SK-N-SH (cell line): Measurements from ENCODE around the gene MAP3K9. TPM values are rescaled to one million over a fixed set of nuclear protein-coding genes. Genes with fewer than 3 reads are reported as not detected.
A peak's percentile ranks its signal among the peaks of the same experiment; 100 is the strongest.

Experiments
- CTCF ChIA-PET: fragments of 300-600, 350-600 bp; formaldehyde crosslinking; extraction: SDS; loops from one replicate; lab custom pipeline; 2021; lab: Yijun Ruan, JAX
- POLR2A ChIA-PET: fragments of 350-600 bp; sonication (Branson Sonifier 250); formaldehyde crosslinking; extraction: SDS; loops from one replicate; lab custom pipeline; 2020; ENCODE audit warnings: antibody characterized with exemption, inconsistent platforms; lab: Yijun Ruan, JAX
- DNase-seq: peaks from one replicate; pipeline ENCODE4 v3.0.0; 2012
- H2AFZ ChIP-seq: fragments of 200-600 bp; sonication (generic); 2 replicates; pipeline ENCODE4 v1.8.1; 2016; ENCODE audit warnings: antibody characterized with exemption, mild to moderate bottlenecking, low read depth
- H3F3A ChIP-seq: fragments of 200-600 bp; sonication (generic); replicated peaks from 2 replicates; pipeline ENCODE3; 2016; ENCODE audit warnings: antibody characterized with exemption, mild to moderate bottlenecking; ENCODE audit not compliant: insufficient read depth
- H3K27ac ChIP-seq, 2 experiments: fragments of 200-500 bp in 1 of 2; fragments of 200-600 bp in 1 of 2; sonication (Bioruptor generic) in 1 of 2; sonication (generic), shearing (Covaris generic) in 1 of 2; 2 replicates each; pipeline versions ENCODE4 v1.5.1 to v1.6.1; 2014 to 2016; ENCODE audit warnings: low read depth in 2 of 2, inconsistent platforms in 1 of 2, low read length in 1 of 2, mild to moderate bottlenecking in 1 of 2, mixed read lengths in 1 of 2
- H3K27me3 ChIP-seq: fragments of 200-600 bp; sonication (generic), shearing (Covaris generic); 2 replicates; pipeline ENCODE4 v1.6.1; 2016; ENCODE audit warnings: mixed run types; ENCODE audit not compliant: insufficient read depth
- H3K36me3 ChIP-seq, 2 experiments: fragments of 200-500 bp in 1 of 2; fragments of 200-600 bp in 1 of 2; sonication (Bioruptor generic) in 1 of 2; sonication (generic) in 1 of 2; replicated peaks in 1 of 2; 2 replicates each; pipeline versions ENCODE3 to v1.5.1; 2014 to 2016; ENCODE audit warnings: low read length in 1 of 2, mild to moderate bottlenecking in 1 of 2; ENCODE audit not compliant: insufficient read depth in 2 of 2, control insufficient read depth in 1 of 2
- H3K4me1 ChIP-seq, 2 experiments: fragments of 200-500 bp in 1 of 2; fragments of 200-600 bp in 1 of 2; sonication (Bioruptor generic) in 1 of 2; sonication (generic), shearing (Covaris generic) in 1 of 2; 2 replicates each; pipeline versions ENCODE4 v1.5.1 to v1.6.1; 2014 to 2016; ENCODE audit warnings: low read depth in 1 of 2, low read length in 1 of 2, mixed run types in 1 of 2; ENCODE audit not compliant: insufficient read depth in 2 of 2, control insufficient read depth in 1 of 2
- H3K4me2 ChIP-seq: fragments of 200-600 bp; sonication (generic), shearing (Covaris generic); 2 replicates; pipeline ENCODE4 v1.6.1; 2017; ENCODE audit warnings: mixed run types
- H3K4me3 ChIP-seq, 2 experiments: fragments of 200-500 bp in 1 of 2; fragments of 200-600 bp in 1 of 2; sonication (Bioruptor generic) in 1 of 2; sonication (generic), shearing (Covaris generic) in 1 of 2; 2 replicates each; pipeline versions ENCODE4 v1.5.1 to v1.8.1; 2014 to 2016; ENCODE audit warnings: low read depth in 2 of 2, inconsistent platforms in 1 of 2, low read length in 1 of 2, mild to moderate bottlenecking in 1 of 2, mixed read lengths in 1 of 2, moderate library complexity in 1 of 2
- H3K79me2 ChIP-seq: fragments of 200-600 bp; sonication (generic); 2 replicates; pipeline ENCODE4 v1.8.1; 2017; ENCODE audit warnings: mild to moderate bottlenecking; ENCODE audit not compliant: insufficient read depth
- H3K9ac ChIP-seq: fragments of 200-600 bp; sonication (generic); 2 replicates; pipeline ENCODE4 v1.6.1; 2017; ENCODE audit warnings: mixed run types
- H3K9me2 ChIP-seq: fragments of 200-600 bp; sonication (generic); 2 replicates; pipeline ENCODE4 v1.6.1; 2017; ENCODE audit warnings: mixed run types
- H3K9me3 ChIP-seq: fragments of 200-600 bp; sonication (generic); 2 replicates; pipeline ENCODE4 v1.6.1; 2017; ENCODE audit warnings: mixed run types, mild to moderate bottlenecking, moderate library complexity
- H4K20me1 ChIP-seq: fragments of 200-600 bp; sonication (generic); 2 replicates; pipeline ENCODE4 v1.6.1; 2017; ENCODE audit warnings: mild to moderate bottlenecking, mixed run types; ENCODE audit not compliant: insufficient read depth
- CHD2 ChIP-seq: fragments of 150-350 bp; IDR thresholded peaks from 2 replicates; pipeline ENCODE4 v1.6.1; 2018; ENCODE audit warnings: low read length; ENCODE audit not compliant: partially characterized antibody
- EP300 ChIP-seq, 2 experiments: IDR thresholded peaks; 2 replicates each; pipeline versions ENCODE4 v1.4.0 to v1.6.1; 2012; ENCODE audit warnings: borderline replicate concordance in 1 of 2, low read depth in 1 of 2, low read length in 1 of 2
- FOSL2 ChIP-seq: IDR thresholded peaks from 2 replicates; pipeline ENCODE4 v1.4.0; 2012; ENCODE audit warnings: low read depth, mild to moderate bottlenecking, moderate library complexity, borderline replicate concordance
- GABPA ChIP-seq: IDR thresholded peaks from 2 replicates; pipeline ENCODE4 v1.4.0; 2012; ENCODE audit warnings: low read depth, mild to moderate bottlenecking
- IRF3 ChIP-seq: fragments of 150-350 bp; IDR thresholded peaks from 2 replicates; pipeline ENCODE4 v1.6.1; 2016; ENCODE audit warnings: mild to moderate bottlenecking, low read depth, low read length
- JUND ChIP-seq: IDR thresholded peaks from 2 replicates; pipeline ENCODE4 v1.4.0; 2012
- PBX3 ChIP-seq: IDR thresholded peaks from 2 replicates; pipeline ENCODE4; 2012
- POLR2AphosphoS5 ChIP-seq: IDR thresholded peaks from 2 replicates; pipeline ENCODE4 v1.6.1; 2012; ENCODE audit warnings: low read depth, low read length
- REST ChIP-seq: IDR thresholded peaks from 2 replicates; pipeline ENCODE4 v1.6.1; 2012; ENCODE audit warnings: mild to moderate bottlenecking, low read depth, low read length, moderate library complexity
- SIN3A ChIP-seq: IDR thresholded peaks from 2 replicates; pipeline ENCODE4 v1.6.1; 2012; ENCODE audit warnings: low read depth, mild to moderate bottlenecking, low read length, moderate library complexity, borderline replicate concordance
- TCF12 ChIP-seq: IDR thresholded peaks from 2 replicates; pipeline ENCODE4 v1.4.0; 2012
- TEAD4 ChIP-seq: IDR thresholded peaks from 2 replicates; pipeline ENCODE4 v1.4.0; 2012; ENCODE audit warnings: mild to moderate bottlenecking, borderline replicate concordance; ENCODE audit not compliant: insufficient read depth
- YY1 ChIP-seq: IDR thresholded peaks from 2 replicates; pipeline ENCODE4 v1.4.0; 2012; ENCODE audit warnings: low read depth, mild to moderate bottlenecking
- WGBS: methylation state at CpG from one replicate; pipeline ENCODE4 v1.1.6; 2017; ENCODE audit warnings: low lambda C conversion rate; 5-methylcytosine and 5-hydroxymethylcytosine counted together
- polyA plus RNA-seq, 3 experiments: library from polyadenylated mRNA; depleted of rRNA; stranded (reverse); fragments of >200 nt; gene quantifications; 2 replicates each; pipeline ENCODE4 v1.2.3, GENCODE V29; 2012

The MAP3K9 gene
- polyA plus RNA-seq, 1 of the 3 experiments (the other 2 are of a cell fraction): 2.0 TPM

- Histone ChIP-seq H3K4me2 (peak overlapping the region; percentile 32; the same call in 1 of the 2 replicates), H3F3A (peaks cover 19% of the 10 kb centered on the region), H3K27me3 (no peaks in the 10 kb centered on the region), H3K9me3 (no peaks in the 10 kb centered on the region), H3K4me3 (no peak overlapping the region), H4K20me1 (no peaks in the 10 kb centered on the region), H3K9ac (no peak overlapping the region), H3K27ac (peak overlapping the region in 1 of 2 experiments; percentile 38; a peak in 2 of 4 replicates), H3K79me2 (no peaks in the 10 kb centered on the region), H3K36me3 (no peaks in the 10 kb centered on the region), H2AFZ (peak overlapping the region; percentile 35; the same call in 1 of the 2 replicates), H3K4me1 (peaks cover 0 to 10% of the 10 kb centered on the region in 2 experiments; a peak in 1 of 4 replicates), H3K9me2 (no peaks in the 10 kb centered on the region)
- no peak for DNase-seq
- no peak for TF ChIP-seq CHD2
- CTCF ChIA-PET: interaction anchor here (1.5 kb wide), 1 partner anchor 39 kb away, joined by 3 read pairs; no protein-coding TSS in a partner anchor
- POLR2A ChIA-PET: no interaction called here
- WGBS: 60% methylated on average over 2 of the region's 2 CpGs
These were observed 48.2 kb upstream of the MAP3K9 start for GRCh38 chr14:70857496-70857890.

GRCh38 chr14:70856851-70857495 is 47.7 kb upstream of the MAP3K9 start:
- Histone ChIP-seq H3K79me2 (no peaks in the 10 kb centered on the region), H3F3A (peaks cover 19% of the 10 kb centered on the region), H3K4me3 (no peak overlapping the region), H3K9ac (no peak overlapping the region), H3K4me1 (peaks cover 0 to 10% of the 10 kb centered on the region in 2 experiments; a peak in 1 of 4 replicates), H4K20me1 (no peaks in the 10 kb centered on the region), H3K9me2 (no peaks in the 10 kb centered on the region), H3K27ac (peak overlapping the region in 1 of 2 experiments; percentile 38; a peak in 2 of 4 replicates), H3K4me2 (peak overlapping the region; percentile 32; the same call in 1 of the 2 replicates), H3K27me3 (no peaks in the 10 kb centered on the region), H3K36me3 (no peaks in the 10 kb centered on the region), H2AFZ (peak overlapping the region; percentile 35), H3K9me3 (no peaks in the 10 kb centered on the region)
- no peak for TF ChIP-seq REST
- TF ChIP-seq EP300 (IDR thresholded peaks at IDR 0.05; ENCODE audit: borderline replicate concordance in 1 of 2, low read depth in 1 of 2, low read length in 1 of 2): 0 out of 4 replicates have a peak, but pooled peaks of 1 of the 2 experiments have one; percentile 9
- no peak for TF ChIP-seq POLR2AphosphoS5
- TF ChIP-seq SIN3A: no peak
- TF ChIP-seq FOSL2: peak; percentile 83
- TF ChIP-seq YY1: no peak
- no peak for TF ChIP-seq IRF3
- TF ChIP-seq TEAD4: peak; percentile 40; the same call in 1 of the 2 replicates
- TF ChIP-seq GABPA: no peak
- TF ChIP-seq JUND: peak; percentile 60
- TF ChIP-seq TCF12: peak; percentile 61; the same call in 1 of the 2 replicates
- TF ChIP-seq PBX3: peak; percentile 65
- ChIA-PET POLR2A (no interaction called here), CTCF (interaction anchor here (1.5 kb wide), 1 partner anchor 39 kb away, joined by 3 read pairs; no protein-coding TSS in a partner anchor)
- DNase-seq: no peak
- WGBS: 23% methylated on average over 2 of the region's 2 CpGs
